ENCODE measurements around the gene CNFN. TPM values are rescaled to one million over a fixed set of nuclear protein-coding genes. Genes with fewer than 3 reads are reported as not detected.

Gene CNFN
- total RNA-seq, 4 donors from 2014 or later = 3.4 to 7.3 TPM; not detected in 2

- TF ChIP-seq CTCF (IDR thresholded peaks at IDR 0.05; ENCODE audit: low read depth) = no peak
Measured at GRCh38 chr19:42421101-42421500, 31.0 kb upstream of the CNFN start.

- TF ChIP-seq CTCF (IDR thresholded peaks at IDR 0.05; ENCODE audit: low read depth) = no peak
Measured at GRCh38 chr19:42420055-42420544, 30.0 kb upstream of the CNFN start.

- TF ChIP-seq CTCF (IDR thresholded peaks at IDR 0.05; ENCODE audit: low read depth) = no peak
Measured at GRCh38 chr19:42419309-42419708, 29.2 kb upstream of the CNFN start.

GRCh38 chr19:42412661-42413076, 22.6 kb upstream of the CNFN start:
- no peak for TF ChIP-seq CTCF (IDR thresholded peaks at IDR 0.05; ENCODE audit: low read depth)

- no peak for TF ChIP-seq CTCF (IDR thresholded peaks at IDR 0.05; ENCODE audit: low read depth)
Measured at GRCh38 chr19:42412227-42412626, 22.1 kb upstream of the CNFN start.

- no peak for TF ChIP-seq CTCF (IDR thresholded peaks at IDR 0.05; ENCODE audit: low read depth)
Measured at GRCh38 chr19:42411581-42412178, 21.6 kb upstream of the CNFN start.

- TF ChIP-seq CTCF (IDR thresholded peaks at IDR 0.05; ENCODE audit: low read depth) = no peak
Measured at GRCh38 chr19:42410371-42410770, 20.3 kb upstream of the CNFN start.
